ENCODE results near the gene CWC27.
"Not testable (repeated sequence)": the region's sequence is repeated elsewhere in the genome, so short reads cannot be mapped to it uniquely, and the experiment has no call there.

CWC27 gene

GRCh38 chr5:64838376-64838775 is 69.6 kb downstream of the CWC27 start:
- DNase-seq (ENCODE audit: low read depth in 1 of 2, low spot score in 1 of 2): no peak

- no peak for DNase-seq (ENCODE audit: low read depth in 1 of 2, low spot score in 1 of 2)
Measured at GRCh38 chr5:64838803-64839202, 70.1 kb downstream of the CWC27 start.

- DNase-seq (ENCODE audit: low read depth in 1 of 2, low spot score in 1 of 2): no peak
Measured at GRCh38 chr5:64839936-64840335, 71.2 kb downstream of the CWC27 start.

- no peak for DNase-seq (ENCODE audit: low read depth in 1 of 2, low spot score in 1 of 2)
Measured at GRCh38 chr5:64840958-64841357, 72.2 kb downstream of the CWC27 start.

- DNase-seq (ENCODE audit: low read depth in 1 of 2, low spot score in 1 of 2): no peak
Measured at GRCh38 chr5:64853777-64854176, 85.0 kb downstream of the CWC27 start.

GRCh38 chr5:64854855-64855254 is 86.1 kb downstream of the CWC27 start:
- no peak for DNase-seq (ENCODE audit: low read depth in 1 of 2, low spot score in 1 of 2)

GRCh38 chr5:64859881-64860280 is 91.2 kb downstream of the CWC27 start:
- no peak for DNase-seq (ENCODE audit: low read depth in 1 of 2, low spot score in 1 of 2)

- DNase-seq (ENCODE audit: low read depth in 1 of 2, low spot score in 1 of 2): no peak
Measured at GRCh38 chr5:64861281-64861680, 92.6 kb downstream of the CWC27 start.

GRCh38 chr5:64864171-64864570 is 95.4 kb downstream of the CWC27 start:
- no peak for DNase-seq (ENCODE audit: low read depth in 1 of 2, low spot score in 1 of 2)

- DNase-seq (ENCODE audit: low read depth in 1 of 2, low spot score in 1 of 2): no peak
Measured at GRCh38 chr5:64865662-64866061, 96.9 kb downstream of the CWC27 start.

- DNase-seq (ENCODE audit: low read depth in 1 of 2, low spot score in 1 of 2): no peak
Measured at GRCh38 chr5:64869419-64869818, 100.7 kb downstream of the CWC27 start.

GRCh38 chr5:64872044-64872443 is 103.3 kb downstream of the CWC27 start:
- DNase-seq (ENCODE audit: low read depth in 1 of 2, low spot score in 1 of 2): no peak

GRCh38 chr5:64873441-64873840 is 104.7 kb downstream of the CWC27 start:
- DNase-seq (ENCODE audit: low read depth in 1 of 2, low spot score in 1 of 2): no peak

GRCh38 chr5:64874753-64875152 is 106.0 kb downstream of the CWC27 start:
- no peak for DNase-seq (ENCODE audit: low read depth in 1 of 2, low spot score in 1 of 2)

GRCh38 chr5:64876203-64876602 is 107.5 kb downstream of the CWC27 start:
- DNase-seq (ENCODE audit: low read depth in 1 of 2, low spot score in 1 of 2): no peak

GRCh38 chr5:64880821-64881220 is 112.1 kb downstream of the CWC27 start:
- DNase-seq (ENCODE audit: low read depth in 1 of 2, low spot score in 1 of 2): no peak

- no peak for DNase-seq (ENCODE audit: low read depth in 1 of 2, low spot score in 1 of 2)
Measured at GRCh38 chr5:64883912-64884311, 115.2 kb downstream of the CWC27 start.

- DNase-seq (ENCODE audit: low read depth in 1 of 2, low spot score in 1 of 2): no peak
Measured at GRCh38 chr5:64884541-64884940, 115.8 kb downstream of the CWC27 start.

- no peak for DNase-seq (ENCODE audit: low read depth in 1 of 2, low spot score in 1 of 2)
Measured at GRCh38 chr5:64887910-64888309, 119.2 kb downstream of the CWC27 start.

GRCh38 chr5:64895748-64896147 is 127.0 kb downstream of the CWC27 start:
- no peak for DNase-seq (ENCODE audit: low read depth in 1 of 2, low spot score in 1 of 2)

GRCh38 chr5:64899838-64900237 is 131.1 kb downstream of the CWC27 start:
- no peak for DNase-seq (ENCODE audit: low read depth in 1 of 2, low spot score in 1 of 2)

- no peak for DNase-seq (ENCODE audit: low read depth in 1 of 2, low spot score in 1 of 2)
Measured at GRCh38 chr5:64900618-64901017, 131.9 kb downstream of the CWC27 start.

GRCh38 chr5:64907399-64907798 is 138.7 kb downstream of the CWC27 start:
- not testable (repeated sequence) for DNase-seq (ENCODE audit: low read depth in 1 of 2, low spot score in 1 of 2)

- DNase-seq (ENCODE audit: low read depth in 1 of 2, low spot score in 1 of 2): no peak
Measured at GRCh38 chr5:64914396-64914795, 145.7 kb downstream of the CWC27 start.
